K562 (cell line): ENCODE measurements around the gene MYO1D. TPM values are rescaled to one million over a fixed set of nuclear protein-coding genes. Genes with fewer than 3 reads are reported as not detected.

Experiments
- ATAC-seq: fragments of 200-7000 bp; cut with Tn5 transposase; 3 replicates; pipeline ENCODE4 v1.9.1; 2020; ENCODE audit warnings: moderate library complexity
- BruUV-seq: library from RNA; stranded (reverse); fragments of 400-500 nt; replicated peaks from 2 replicates; lab custom pipeline; 2021; lab: Mats Ljungman, UMichigan
- CTCF ChIA-PET: fragments of 300-600 bp; formaldehyde crosslinking; extraction: SDS; loops from one replicate; lab custom pipeline; 2021; ENCODE audit warnings: low intra/inter-chr PET ratio; lab: Yijun Ruan, JAX
- POLR2A ChIA-PET: fragments of 300-600, 350-650 bp; sonication (Branson Sonifier 250); formaldehyde crosslinking; extraction: SDS; loops from one replicate; lab custom pipeline; 2021; ENCODE audit warnings: antibody characterized with exemption, inconsistent platforms; lab: Yijun Ruan, JAX
- DNase-seq, 4 experiments: peaks; one replicate each; pipeline versions ENCODE4 v3.0.0 to v3.0.0-alpha.2; 2011 to 2018; ENCODE audit warnings: low spot score in 3 of 4, mixed read lengths in 3 of 4; ENCODE audit errors: extremely low read depth in 1 of 4
- FAIRE-seq: peaks from 2 replicates; lab custom pipeline; 2011; peaks lifted over from hg19 to GRCh38; lab: Jason Lieb, UNC
- H2AFZ ChIP-seq: 2 replicates; pipeline ENCODE4 v1.6.0; 2011; ENCODE audit warnings: low read depth, low read length, control low read depth, inconsistent platforms
- H3K27ac ChIP-seq: fragments of 200-600 bp; 3 replicates; pipeline ENCODE4 v1.8.0; 2011; ENCODE audit warnings: low read depth, mild to moderate bottlenecking, control low read depth, inconsistent platforms, low read length, moderate library complexity, mixed read lengths; ENCODE audit errors: extremely low read depth
- H3K27me3 ChIP-seq, 2 experiments: fragments of 300-600 bp in 1 of 2; 2 replicates in 1 of 2; 3 replicates in 1 of 2; pipeline versions ENCODE4 v1.6.0 to v1.8.0; 2011; ENCODE audit warnings: inconsistent platforms in 2 of 2, low read length in 2 of 2, mild to moderate bottlenecking in 1 of 2, mixed read lengths in 1 of 2, moderate library complexity in 1 of 2; ENCODE audit not compliant: control insufficient read depth in 2 of 2, insufficient read depth in 2 of 2
- H3K36me3 ChIP-seq: fragments of 300-600 bp; 3 replicates; pipeline ENCODE4 v1.8.0; 2011; ENCODE audit warnings: mild to moderate bottlenecking, low read length, inconsistent platforms; ENCODE audit not compliant: control insufficient read depth, insufficient read depth
- H3K4me1 ChIP-seq, 2 experiments: fragments of 200-600 bp in 1 of 2; replicated peaks in 1 of 2; 2 replicates in 1 of 2; 3 replicates in 1 of 2; pipeline versions ENCODE4 v1.5.1 to v1.8.0; 2011; ENCODE audit warnings: inconsistent platforms in 2 of 2, low read length in 2 of 2, mild to moderate bottlenecking in 1 of 2, mixed read lengths in 1 of 2, moderate library complexity in 1 of 2; ENCODE audit not compliant: control insufficient read depth in 2 of 2, insufficient read depth in 2 of 2
- H3K4me2 ChIP-seq: 2 replicates; pipeline ENCODE4 v1.6.1; 2011; ENCODE audit warnings: low read length, control low read depth, inconsistent platforms, mixed read lengths; ENCODE audit not compliant: insufficient read depth
- H3K4me3 ChIP-seq: fragments of 200-600 bp; sonication (generic), shearing (Covaris generic); 2 replicates; pipeline ENCODE4 v1.5.1; 2016; ENCODE audit warnings: control low read depth, inconsistent platforms
- H3K79me2 ChIP-seq: fragments of 200-600 bp; 3 replicates; pipeline ENCODE4 v1.8.0; 2011; ENCODE audit warnings: low read length, inconsistent platforms; ENCODE audit not compliant: control insufficient read depth, insufficient read depth
- H3K9ac ChIP-seq, 2 experiments: 2 replicates each; pipeline versions ENCODE4 v1.6.0 to v1.6.1; 2011; ENCODE audit warnings: low read depth in 2 of 2, low read length in 2 of 2, control low read depth in 1 of 2, inconsistent platforms in 1 of 2, mild to moderate bottlenecking in 1 of 2, mixed read lengths in 1 of 2; ENCODE audit not compliant: insufficient read depth in 1 of 2
- H3K9me1 ChIP-seq: one replicate; pipeline ENCODE4 v1.6.0; 2011; ENCODE audit warnings: inconsistent platforms, mild to moderate bottlenecking, low read length, moderate library complexity; ENCODE audit not compliant: control insufficient read depth, insufficient read depth
- H3K9me3 ChIP-seq: replicated peaks from 2 replicates; pipeline ENCODE4 v1.5.1; 2011; ENCODE audit warnings: low read depth, low read length, inconsistent platforms; ENCODE audit not compliant: control insufficient read depth, insufficient read depth
- H4K20me1 ChIP-seq: replicated peaks from 2 replicates; pipeline ENCODE4 v1.6.1; 2011; ENCODE audit warnings: low read length, inconsistent platforms, mixed read lengths; ENCODE audit not compliant: control insufficient read depth, insufficient read depth
- BMI1 ChIP-seq: fragments of 150-350 bp; IDR thresholded peaks from 2 replicates; pipeline ENCODE4 v1.6.1; 2014; ENCODE audit warnings: low read length
- CBX1 ChIP-seq: sonication (generic); IDR thresholded peaks from 2 replicates; pipeline ENCODE4 v1.6.1; 2016; ENCODE audit warnings: antibody characterized with exemption, low read depth, mild to moderate bottlenecking
- EGR1 ChIP-seq: fragments of 450-650 bp; conservative IDR thresholded peaks from 2 replicates; pipeline ENCODE4 v1.6.1; 2017; ENCODE audit warnings: mild to moderate bottlenecking
- ESRRB ChIP-seq: fragments of 250-450 bp; sonication (Bioruptor Pico); IDR thresholded peaks from 2 replicates; pipeline ENCODE4 v1.5.0; 2020; ENCODE audit warnings: mild to moderate bottlenecking, moderate library complexity, borderline replicate concordance
- EZH2 ChIP-seq: IDR thresholded peaks from 2 replicates; pipeline ENCODE4 v1.6.1; 2012; ENCODE audit warnings: low read depth, mild to moderate bottlenecking, inconsistent platforms, low read length, borderline replicate concordance
- GABPA ChIP-seq: fragments of 200-800 bp; sonication (Bioruptor generic); conservative IDR thresholded peaks from 2 replicates; pipeline ENCODE4 v1.6.1; 2016; ENCODE audit warnings: low read depth, missing genetic modification characterization, missing compliant biosample characterization
- GABPB1 ChIP-seq: sonication (generic); formaldehyde crosslinking; IDR thresholded peaks from 2 replicates; pipeline ENCODE4 v1.8.0; 2022; ENCODE audit warnings: mild to moderate bottlenecking, missing genetic modification reagents
- RBM17 ChIP-seq: fragments of 200-400 bp; formaldehyde crosslinking; IDR thresholded peaks from 2 replicates; pipeline ENCODE4 v1.6.1; 2017; ENCODE audit warnings: low read depth, mild to moderate bottlenecking, low read length, borderline replicate concordance
- SP1 ChIP-seq: sonication (generic); formaldehyde crosslinking; IDR thresholded peaks from 2 replicates; pipeline ENCODE4 v1.8.1; 2022; ENCODE audit warnings: mild to moderate bottlenecking, missing genetic modification reagents
- SPI1 ChIP-seq: IDR thresholded peaks from 2 replicates; pipeline ENCODE4 v1.6.1; 2011; ENCODE audit warnings: low read depth, low read length, control low read depth, borderline replicate concordance
- ZNF124 ChIP-seq: sonication (generic); formaldehyde crosslinking; IDR thresholded peaks from 2 replicates; pipeline ENCODE4 v1.8.1; 2022; ENCODE audit warnings: missing genetic modification reagents
- WGBS: fragments of 100-300 bp; shearing (Covaris generic); methylation state at CpG from one replicate; pipeline ENCODE4 v1.1.6; 2016; ENCODE audit warnings: low coverage, mixed read lengths; ENCODE audit not compliant: insufficient coverage; ENCODE audit errors: missing lambda C conversion rate; 5-methylcytosine and 5-hydroxymethylcytosine counted together
- in situ Hi-C: fragments of 300-500 bp; cut with MboI; formaldehyde crosslinking; loops from 4 replicates; pipeline ENCODE4 v1.15.0; 2018; ENCODE audit warnings: inconsistent platforms, mixed read lengths
- intact Hi-C: fragments of 100-400 bp; cut with micrococcal nuclease; formaldehyde crosslinking; loops from 2 replicates; pipeline ENCODE4 v1.14.2; 2022
- polyA plus RNA-seq, 8 experiments: library from polyadenylated mRNA; depleted of rRNA in 4 of 8; stranded (reverse) in 5 of 8; unstranded in 3 of 8; fragments of >200 nt; fragmentation: Nextera tagmentation in 2 of 8; fragmentation: Illumina TruSeq in 1 of 8; extraction: Ambion mirVana in 2 of 8; extraction: Trizol in 1 of 8; gene quantifications; 2 replicates each; pipeline versions ENCODE4 v1.2.1 to v1.2.3, GENCODE V29; 2011 to 2014; ENCODE audit warnings: inconsistent platforms in 1 of 8, missing spikeins in 1 of 8
- total RNA-seq, 7 experiments: library from RNA; depleted of rRNA in 6 of 7; stranded (reverse); fragments of >200 nt in 6 of 7; fragmentation: Illumina TruSeq in 2 of 7; extraction: Trizol in 2 of 7; gene quantifications; 2 replicates each; pipeline versions ENCODE4 v1.2.1 to v1.2.3, GENCODE V29; 2011 to 2021; ENCODE audit warnings: low replicate concordance in 1 of 7
- TF ChIP-seq, protein P1 (sequence below), 3 experiments: fragments of 200-800 bp in 1 of 3; fragments of 250-450 bp in 1 of 3; fragments of 450-650 bp in 1 of 3; sonication (Bioruptor Pico) in 1 of 3; sonication (Bioruptor generic) in 1 of 3; formaldehyde crosslinking in 1 of 3; IDR thresholded peaks; 2 replicates each; pipeline versions ENCODE4 v1.6.1 to v1.8.0; 2016 to 2022; ENCODE audit warnings: mild to moderate bottlenecking in 2 of 3, missing genetic modification characterization in 2 of 3, missing compliant biosample characterization in 1 of 3, moderate library complexity in 1 of 3
- TF ChIP-seq, protein P2 (sequence below): fragments of 150-350 bp; IDR thresholded peaks from 2 replicates; pipeline ENCODE4 v1.6.1; 2014; ENCODE audit warnings: low read depth, mild to moderate bottlenecking, low read length, borderline replicate concordance
- TF ChIP-seq, protein P3 (sequence below): fragments of 250-450 bp; sonication (Bioruptor Pico); IDR thresholded peaks from 2 replicates; pipeline ENCODE4 v1.9.0; 2021; ENCODE audit warnings: mild to moderate bottlenecking

The MYO1D gene
- total and polyA plus RNA-seq, 9 of the 15 experiments (the other 6 are each of a cell fraction or from before 2014, with no cell fraction given): 2.1 to 71.2 (median 45.4) TPM

DNA sequence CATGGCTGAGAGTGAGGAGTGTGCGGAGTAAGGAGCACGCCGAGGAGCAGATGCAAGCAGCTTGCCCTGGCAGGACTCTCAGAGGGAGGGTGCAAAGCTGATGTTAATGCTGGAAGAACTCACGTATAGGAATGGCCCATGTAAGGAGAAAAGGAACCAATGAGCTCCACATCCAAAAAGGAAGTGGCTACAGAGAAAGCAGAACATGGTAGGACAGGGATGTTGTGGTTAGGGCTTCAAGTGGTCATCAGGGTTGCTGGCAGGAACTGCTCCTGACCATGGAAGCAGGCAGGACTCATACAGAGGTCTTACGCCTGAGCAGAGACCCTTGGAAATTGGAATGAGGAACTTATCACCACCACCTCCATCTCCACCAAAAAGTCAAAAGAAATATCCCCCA is 5.2 kb downstream of the MYO1D start (continued):
- no peak for TF ChIP-seq SP1 (CRISPR knock-in tag)
- TF ChIP-seq GABPB1 (CRISPR knock-in tag): peak; percentile 77; the same call in 1 of the 2 replicates
- TF ChIP-seq ESRRB (CRISPR knock-in tag): no peak
- TF ChIP-seq GABPA (tag): peak; percentile 72
- TF ChIP-seq SPI1: peak; percentile 85
- TF ChIP-seq, protein P1, sequence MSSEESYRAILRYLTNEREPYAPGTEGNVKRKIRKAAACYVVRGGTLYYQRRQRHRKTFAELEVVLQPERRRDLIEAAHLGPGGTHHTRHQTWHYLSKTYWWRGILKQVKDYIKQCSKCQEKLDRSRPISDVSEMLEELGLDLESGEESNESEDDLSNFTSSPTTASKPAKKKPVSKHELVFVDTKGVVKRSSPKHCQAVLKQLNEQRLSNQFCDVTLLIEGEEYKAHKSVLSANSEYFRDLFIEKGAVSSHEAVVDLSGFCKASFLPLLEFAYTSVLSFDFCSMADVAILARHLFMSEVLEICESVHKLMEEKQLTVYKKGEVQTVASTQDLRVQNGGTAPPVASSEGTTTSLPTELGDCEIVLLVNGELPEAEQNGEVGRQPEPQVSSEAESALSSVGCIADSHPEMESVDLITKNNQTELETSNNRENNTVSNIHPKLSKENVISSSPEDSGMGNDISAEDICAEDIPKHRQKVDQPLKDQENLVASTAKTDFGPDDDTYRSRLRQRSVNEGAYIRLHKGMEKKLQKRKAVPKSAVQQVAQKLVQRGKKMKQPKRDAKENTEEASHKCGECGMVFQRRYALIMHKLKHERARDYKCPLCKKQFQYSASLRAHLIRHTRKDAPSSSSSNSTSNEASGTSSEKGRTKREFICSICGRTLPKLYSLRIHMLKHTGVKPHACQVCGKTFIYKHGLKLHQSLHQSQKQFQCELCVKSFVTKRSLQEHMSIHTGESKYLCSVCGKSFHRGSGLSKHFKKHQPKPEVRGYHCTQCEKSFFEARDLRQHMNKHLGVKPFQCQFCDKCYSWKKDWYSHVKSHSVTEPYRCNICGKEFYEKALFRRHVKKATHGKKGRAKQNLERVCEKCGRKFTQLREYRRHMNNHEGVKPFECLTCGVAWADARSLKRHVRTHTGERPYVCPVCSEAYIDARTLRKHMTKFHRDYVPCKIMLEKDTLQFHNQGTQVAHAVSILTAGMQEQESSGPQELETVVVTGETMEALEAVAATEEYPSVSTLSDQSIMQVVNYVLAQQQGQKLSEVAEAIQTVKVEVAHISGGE (CRISPR knock-in tag; IDR thresholded peaks at IDR 0.05): peak in 2 of 3 experiments; percentile 40 to 91; a peak in 2 of 6 replicates
- TF ChIP-seq, all 486 proteins: peak for 5

DNA sequence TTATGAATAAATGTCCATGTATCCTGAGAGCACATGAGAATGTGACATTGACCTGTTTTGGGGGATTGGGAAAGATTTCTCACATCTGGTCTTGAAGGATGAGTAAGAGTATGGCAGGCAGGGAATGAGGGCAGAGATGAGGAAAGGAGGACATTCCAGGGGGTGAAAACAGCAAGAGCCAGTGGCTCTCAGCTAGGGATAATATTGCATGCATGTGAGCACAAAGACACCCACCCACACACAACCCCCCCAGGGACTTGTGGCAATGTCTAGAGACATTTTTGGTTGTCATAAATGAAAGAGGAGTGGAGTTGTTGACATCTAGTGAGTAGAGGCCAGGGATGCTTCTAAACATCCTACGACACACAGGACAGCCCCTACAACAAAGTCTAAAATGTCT is 6.0 kb downstream of the MYO1D start:
- Histone ChIP-seq H4K20me1 (no peaks in the 10 kb centered on the region), H3K36me3 (peaks cover 20% of the 10 kb centered on the region; the same call in 2 of the 3 replicates), H3K79me2 (peaks cover 86% of the 10 kb centered on the region), H3K27ac (peak overlapping the region; percentile 19; the same call in 1 of the 3 replicates), H3K9me3 (no peaks in the 10 kb centered on the region), H3K9ac (no peak overlapping the region)
- no TSS peak for BruUV-seq
- TF ChIP-seq ZNF124 (CRISPR knock-in tag) (no peak), CBX1 (no peak), RBM17 (no peak), BMI1 (no peak), EZH2 (no peak), EGR1 (0 out of 2 replicates have a peak, but pooled peaks have one; percentile 17)
- TF ChIP-seq, protein P2, sequence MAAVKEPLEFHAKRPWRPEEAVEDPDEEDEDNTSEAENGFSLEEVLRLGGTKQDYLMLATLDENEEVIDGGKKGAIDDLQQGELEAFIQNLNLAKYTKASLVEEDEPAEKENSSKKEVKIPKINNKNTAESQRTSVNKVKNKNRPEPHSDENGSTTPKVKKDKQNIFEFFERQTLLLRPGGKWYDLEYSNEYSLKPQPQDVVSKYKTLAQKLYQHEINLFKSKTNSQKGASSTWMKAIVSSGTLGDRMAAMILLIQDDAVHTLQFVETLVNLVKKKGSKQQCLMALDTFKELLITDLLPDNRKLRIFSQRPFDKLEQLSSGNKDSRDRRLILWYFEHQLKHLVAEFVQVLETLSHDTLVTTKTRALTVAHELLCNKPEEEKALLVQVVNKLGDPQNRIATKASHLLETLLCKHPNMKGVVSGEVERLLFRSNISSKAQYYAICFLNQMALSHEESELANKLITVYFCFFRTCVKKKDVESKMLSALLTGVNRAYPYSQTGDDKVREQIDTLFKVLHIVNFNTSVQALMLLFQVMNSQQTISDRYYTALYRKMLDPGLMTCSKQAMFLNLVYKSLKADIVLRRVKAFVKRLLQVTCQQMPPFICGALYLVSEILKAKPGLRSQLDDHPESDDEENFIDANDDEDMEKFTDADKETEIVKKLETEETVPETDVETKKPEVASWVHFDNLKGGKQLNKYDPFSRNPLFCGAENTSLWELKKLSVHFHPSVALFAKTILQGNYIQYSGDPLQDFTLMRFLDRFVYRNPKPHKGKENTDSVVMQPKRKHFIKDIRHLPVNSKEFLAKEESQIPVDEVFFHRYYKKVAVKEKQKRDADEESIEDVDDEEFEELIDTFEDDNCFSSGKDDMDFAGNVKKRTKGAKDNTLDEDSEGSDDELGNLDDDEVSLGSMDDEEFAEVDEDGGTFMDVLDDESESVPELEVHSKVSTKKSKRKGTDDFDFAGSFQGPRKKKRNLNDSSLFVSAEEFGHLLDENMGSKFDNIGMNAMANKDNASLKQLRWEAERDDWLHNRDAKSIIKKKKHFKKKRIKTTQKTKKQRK: no peak
- TF ChIP-seq, protein P3, sequence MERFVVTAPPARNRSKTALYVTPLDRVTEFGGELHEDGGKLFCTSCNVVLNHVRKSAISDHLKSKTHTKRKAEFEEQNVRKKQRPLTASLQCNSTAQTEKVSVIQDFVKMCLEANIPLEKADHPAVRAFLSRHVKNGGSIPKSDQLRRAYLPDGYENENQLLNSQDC (CRISPR knock-in tag): no peak
- TF ChIP-seq, all 486 proteins: peak for 1
- no peak; the same call in 1 of the 3 replicates for ATAC-seq
- no peak overlapping the region for H2AFZ ChIP-seq
- H3K4me2 ChIP-seq: no peak overlapping the region
- in situ Hi-C loops: loop anchor here (10.0 kb wide), 1 partner anchor 86 kb away; no protein-coding TSS in a partner anchor
- CTCF ChIA-PET: no interaction called here
- H3K4me3 ChIP-seq: no peak overlapping the region
- FAIRE-seq: no peak
- intact Hi-C loops: no loop called here
- WGBS: 73% methylated on average over 1 of the region's 1 CpG
- POLR2A ChIA-PET: no interaction called here
- no peak for DNase-seq
- H3K4me1 ChIP-seq: peaks cover 8 to 47% of the 10 kb centered on the region in 2 experiments
- no peaks in the 10 kb centered on the region for H3K9me1 ChIP-seq
- H3K27me3 ChIP-seq: no peaks in the 10 kb centered on the region
